Naive B cell (primary cell): ENCODE measurements around the gene HSPA1A. TPM values are rescaled to one million over a fixed set of nuclear protein-coding genes. Genes with fewer than 3 reads are reported as not detected.
"Not testable (repeated sequence)": the region's sequence is repeated elsewhere in the genome, so short reads cannot be mapped to it uniquely, and the experiment has no call there.

Experiments used
- ATAC-seq, 2 donors: fragments of 150-1000 bp; cut with Tn5 transposase; 2 replicates each; pipeline ENCODE4 v1.10.0; 2021; ENCODE audit warnings: low read depth in 2 of 2, mild to moderate bottlenecking in 2 of 2, moderate library complexity in 2 of 2
- DNase-seq: peaks from one replicate; pipeline ENCODE4 v3.0.0; 2022
- H3K27ac Mint-ChIP-seq, 6 donors: one replicate each; pipeline ENCODE4 v1.8.0; 2020 to 2022; ENCODE audit warnings: mild to moderate bottlenecking in 6 of 6, mixed read lengths in 6 of 6, moderate library complexity in 5 of 6, inconsistent platforms in 2 of 6
- H3K27me3 Mint-ChIP-seq, 3 donors: one replicate each; pipeline ENCODE4 v1.8.0; 2021 to 2022; ENCODE audit warnings: mixed read lengths in 3 of 3, mild to moderate bottlenecking in 1 of 3
- H3K36me3 Mint-ChIP-seq, 2 donors: one replicate each; pipeline ENCODE4 v1.8.0; 2020 to 2022; ENCODE audit warnings: mixed read lengths in 2 of 2, inconsistent platforms in 1 of 2, mild to moderate bottlenecking in 1 of 2
- H3K4me1 Mint-ChIP-seq, 3 donors: one replicate each; pipeline ENCODE4 v1.8.0; 2020 to 2022; ENCODE audit warnings: mixed read lengths in 3 of 3, inconsistent platforms in 1 of 3, mild to moderate bottlenecking in 1 of 3, moderate library complexity in 1 of 3
- H3K4me3 Mint-ChIP-seq, 8 donors: one replicate each; pipeline ENCODE4 v1.8.0; 2020 to 2022; ENCODE audit warnings: mild to moderate bottlenecking in 8 of 8, mixed read lengths in 8 of 8, moderate library complexity in 8 of 8, inconsistent platforms in 2 of 8
- H3K9me3 Mint-ChIP-seq, 7 donors: one replicate each; pipeline ENCODE4 v1.8.0; 2020 to 2022; ENCODE audit warnings: mixed read lengths in 7 of 7, mild to moderate bottlenecking in 5 of 7, inconsistent platforms in 2 of 7, moderate library complexity in 1 of 7
- polyA plus RNA-seq, 6 donors: library from polyadenylated mRNA; unstranded; fragments of 300-500 nt; fragmentation: Illumina TruSeq; gene quantifications; one replicate each; pipeline ENCODE4 v1.2.3, GENCODE V29; 2021; ENCODE audit warnings: low read depth in 6 of 6

Gene HSPA1A
- polyA plus RNA-seq, 6 donors from 2014 or later = 0.23 to 12.1 (median 7.9) TPM

DNA sequence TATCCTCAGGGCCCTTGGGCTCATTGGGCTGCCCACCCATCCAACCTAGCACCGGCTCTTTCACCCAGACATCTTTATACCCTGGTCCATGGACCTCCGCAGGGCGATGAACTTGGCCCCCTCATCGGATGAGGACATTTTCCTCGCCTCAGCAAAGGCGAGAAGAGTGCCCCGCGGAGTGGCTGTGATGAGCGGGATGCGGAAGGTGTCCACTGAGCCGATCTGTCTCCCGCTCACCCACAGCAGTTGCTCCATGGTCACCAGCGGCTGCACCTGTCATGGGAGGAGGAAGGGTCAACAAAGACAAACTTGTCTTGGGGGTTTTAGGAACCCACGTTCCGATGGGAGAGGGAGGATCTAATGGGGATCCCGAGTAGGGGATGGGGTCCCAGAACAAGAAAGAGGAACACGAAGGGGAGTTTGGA is 46.6 kb downstream of the HSPA1A start:
- Mint-ChIP-seq H3K4me1 (peaks cover 17 to 40% (median 18%) of the 10 kb centered on the region in 3 donors), H3K36me3 (no peaks in the 10 kb centered on the region), H3K27ac (peak overlapping the region; percentile 80 to 98 (median 97)), H3K4me3 (peak overlapping the region; percentile 86 to 97 (median 96)), H3K27me3 (no peaks in the 10 kb centered on the region), H3K9me3 (no peaks in the 10 kb centered on the region)
- no peak for ATAC-seq
- DNase-seq = no peak

GRCh38 chr6:31862344-31863235 is 47.2 kb downstream of the HSPA1A start, which contains the start of gene NEU1:
Gene NEU1 (minus strand): TSS chr6:31862821. CDS start chr6:31862776, 45 bp downstream.
- no peaks in the 10 kb centered on the region for H3K9me3 Mint-ChIP-seq
- H3K27ac Mint-ChIP-seq = peak within 1 kb of the TSS; percentile 96 to 98 (median 98)
- H3K27me3 Mint-ChIP-seq = no peaks in the 10 kb centered on the region
- no peaks in the 10 kb centered on the region for H3K36me3 Mint-ChIP-seq
- H3K4me1 Mint-ChIP-seq = peaks cover 17 to 40% (median 18%) of the 10 kb centered on the region in 3 donors
- ATAC-seq = peak; percentile 93
- DNase-seq = peak; percentile 98
- peak within 1 kb of the TSS; percentile 86 to 97 (median 96) for H3K4me3 Mint-ChIP-seq

- Mint-ChIP-seq H3K27ac (peak overlapping the region; percentile 96 to 98 (median 98)), H3K4me1 (peaks cover 17 to 40% (median 18%) of the 10 kb centered on the region in 3 donors), H3K4me3 (peak overlapping the region; percentile 86 to 97 (median 96))
- DNase-seq, H3K36me3 Mint-ChIP-seq, H3K9me3 Mint-ChIP-seq, ATAC-seq, H3K27me3 Mint-ChIP-seq: not testable (repeated sequence)
Observed at GRCh38 chr6:31864123-31864562, 48.8 kb downstream of the HSPA1A start.

DNA sequence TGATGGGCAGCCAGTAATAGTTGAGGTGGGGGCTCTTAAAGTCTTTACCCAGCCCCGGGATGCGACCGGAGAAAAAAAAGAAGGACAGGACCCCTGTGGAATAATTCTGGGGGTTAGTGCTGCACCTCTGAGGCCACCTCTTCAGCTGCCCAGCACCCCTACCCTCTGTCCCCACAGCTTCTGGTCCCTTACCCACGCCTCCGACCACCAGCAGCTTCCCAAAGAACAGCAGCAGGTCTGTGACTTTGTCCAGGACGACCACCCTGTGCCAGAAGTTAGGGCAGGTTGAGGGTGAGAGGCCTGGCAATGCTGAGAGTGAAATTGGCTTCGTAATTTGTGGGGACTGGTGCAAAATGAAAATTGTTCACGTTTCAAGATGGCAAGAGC is 49.5 kb downstream of the HSPA1A start:
- Mint-ChIP-seq H3K36me3 (no peaks in the 10 kb centered on the region), H3K4me1 (peaks cover 17 to 40% (median 18%) of the 10 kb centered on the region in 3 donors), H3K27ac (peak overlapping the region in 2 of 6 donors; percentile 98), H3K4me3 (peak overlapping the region in 2 of 8 donors; percentile 86 to 97), H3K27me3 (no peaks in the 10 kb centered on the region), H3K9me3 (no peaks in the 10 kb centered on the region)
- ATAC-seq (no peak), DNase-seq (no peak)

DNA sequence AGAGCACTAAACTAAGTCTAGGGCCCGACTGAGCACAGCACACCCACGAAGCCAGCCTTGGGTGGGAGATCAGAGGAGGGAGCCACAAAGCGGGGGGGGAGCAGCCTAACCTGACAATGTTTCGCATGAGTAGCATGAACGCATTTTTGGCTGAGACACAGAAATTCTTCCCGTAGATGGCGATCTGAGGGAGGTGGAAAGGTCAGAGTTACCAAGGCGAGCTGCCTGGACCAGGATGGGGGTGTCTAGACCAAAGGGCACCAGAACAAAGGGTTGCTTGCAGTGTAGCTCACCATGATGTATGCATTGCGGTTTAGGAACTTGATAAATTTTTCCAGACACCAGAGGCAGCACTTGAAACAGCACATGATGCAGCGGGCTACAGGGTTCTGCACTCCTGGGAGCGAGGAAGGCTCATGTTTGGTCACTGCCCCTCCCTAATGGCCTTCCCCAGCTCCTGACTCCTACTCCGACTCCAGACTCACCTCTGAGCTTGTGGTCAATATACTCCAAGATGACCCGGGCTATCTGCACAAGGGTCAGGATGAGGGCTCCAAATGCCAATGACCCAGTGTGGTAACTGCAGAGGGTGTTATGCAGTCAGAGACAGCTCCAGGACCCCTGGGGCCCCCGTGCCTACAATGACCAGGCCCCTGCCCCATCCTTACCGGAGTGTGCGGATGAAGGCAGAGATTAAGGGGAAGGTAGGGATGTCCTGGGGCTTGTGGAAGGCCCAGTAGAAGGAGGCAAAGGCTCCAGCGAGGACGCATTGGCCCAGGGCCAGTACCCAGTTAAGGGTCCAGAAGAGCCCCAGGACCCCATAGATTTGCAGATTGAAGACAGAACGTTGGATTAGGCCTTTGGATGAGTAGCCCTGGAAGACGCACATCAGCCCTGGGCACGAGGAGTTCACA is 50.1 kb downstream of the HSPA1A start:
- Mint-ChIP-seq H3K27me3 (no peaks in the 10 kb centered on the region), H3K27ac (no peak overlapping the region), H3K36me3 (no peaks in the 10 kb centered on the region), H3K4me1 (peaks cover 17 to 36% (median 18%) of the 10 kb centered on the region in 3 donors), H3K9me3 (no peaks in the 10 kb centered on the region), H3K4me3 (peak overlapping the region in 1 of 8 donors; percentile 30)
- ATAC-seq (no peak), DNase-seq (no peak)

Other genes with a start within 250 kb of the HSPA1A start
- 10 to 100 TPM in 5 of 6 donors, 1 to 10 TPM in 1; 6.6 to 26.0 (median 19.4) TPM for gene LTA, start 243.3 kb upstream of the HSPA1A start, polyA plus RNA-seq
- gene TNF, start 240.0 kb upstream of the HSPA1A start, polyA plus RNA-seq = 1 to 10 TPM; 1.1 to 5.2 (median 2.6) TPM
- gene LTB, start 233.1 kb upstream of the HSPA1A start, polyA plus RNA-seq = 1,000 to 10,000 TPM; 1,940 to 3,141 (median 2,206) TPM
- 10 to 100 TPM; 28.2 to 78.2 (median 35.2) TPM for gene LST1, start 229.3 kb upstream of the HSPA1A start, polyA plus RNA-seq
- gene NCR3, start 222.5 kb upstream of the HSPA1A start, polyA plus RNA-seq = 100 to 1,000 TPM in 5 of 6 donors, 10 to 100 TPM in 1; 84.4 to 158 (median 108) TPM
- gene AIF1, start 200.3 kb upstream of the HSPA1A start, polyA plus RNA-seq = 10 to 100 TPM in 1 of 6 donors, 1 to 10 TPM in 4, under 1 TPM in 1; 0.50 to 14.4 (median 3.5) TPM
- gene PRRC2A, start 194.8 kb upstream of the HSPA1A start, polyA plus RNA-seq = 10 to 100 TPM in 1 of 6 donors, 1 to 10 TPM in 4, under 1 TPM in 1; 0.70 to 11.3 (median 6.3) TPM
- gene BAG6, start 162.9 kb upstream of the HSPA1A start, polyA plus RNA-seq = 10 to 100 TPM; 20.1 to 27.0 (median 24.2) TPM
- gene APOM, start 159.6 kb upstream of the HSPA1A start, polyA plus RNA-seq = 10 to 100 TPM in 4 of 6 donors, 1 to 10 TPM in 2; 7.6 to 19.6 (median 13.7) TPM
- 10 to 100 TPM; 16.8 to 39.9 (median 28.4) TPM for gene C6orf47, start 154.8 kb upstream of the HSPA1A start, polyA plus RNA-seq
- gene GPANK1, start 150.5 kb upstream of the HSPA1A start, polyA plus RNA-seq = 10 to 100 TPM; 18.5 to 27.8 (median 23.5) TPM
- 100 to 1,000 TPM; 279 to 299 (median 286) TPM for gene CSNK2B, start 149.5 kb upstream of the HSPA1A start, polyA plus RNA-seq
- gene LY6G5B, start 145.6 kb upstream of the HSPA1A start, polyA plus RNA-seq = under 1 TPM in 3 of 6 donors, not detected in 3; 0.23 to 0.87 (median 0.50) TPM
- 1 to 10 TPM in 1 of 6 donors, under 1 TPM in 3, not detected in 2; 0.48 to 1.6 (median 0.92) TPM for gene LY6G5C, start 134.5 kb upstream of the HSPA1A start, polyA plus RNA-seq
- gene ABHD16A, start 112.2 kb upstream of the HSPA1A start, polyA plus RNA-seq = 10 to 100 TPM; 27.3 to 45.3 (median 33.4) TPM
- 1 to 10 TPM in 1 of 6 donors, under 1 TPM in 2, not detected in 3; 0.60 to 1.8 (median 0.75) TPM for gene LY6G6F, start 108.7 kb upstream of the HSPA1A start, polyA plus RNA-seq
- gene LY6G6D, start 100.2 kb upstream of the HSPA1A start, polyA plus RNA-seq = not detected
- gene LY6G6C, start 93.8 kb upstream of the HSPA1A start, polyA plus RNA-seq = not detected
- 1 to 10 TPM in 5 of 6 donors, not detected in 1; 3.0 to 5.1 (median 3.7) TPM for gene MPIG6B, start 92.2 kb upstream of the HSPA1A start, polyA plus RNA-seq
- 10 to 100 TPM; 57.1 to 87.6 (median 82.1) TPM for gene DDAH2, start 86.2 kb upstream of the HSPA1A start, polyA plus RNA-seq
- 100 to 1,000 TPM; 536 to 743 (median 628) TPM for gene CLIC1, start 79.0 kb upstream of the HSPA1A start, polyA plus RNA-seq
- 1 to 10 TPM in 5 of 6 donors, not detected in 1; 1.9 to 9.3 (median 2.6) TPM for gene MSH5, start 75.5 kb upstream of the HSPA1A start, polyA plus RNA-seq
- gene SAPCD1, start 52.9 kb upstream of the HSPA1A start, polyA plus RNA-seq = under 1 TPM in 1 of 6 donors, not detected in 5; 0.96 TPM
- gene VWA7, start 38.2 kb upstream of the HSPA1A start, polyA plus RNA-seq = under 1 TPM in 2 of 6 donors, not detected in 4; 0.13 to 0.29 TPM
- gene VARS1, start 19.8 kb upstream of the HSPA1A start, polyA plus RNA-seq = 10 to 100 TPM; 42.2 to 70.6 (median 50.3) TPM
- 100 to 1,000 TPM in 1 of 6 donors, 10 to 100 TPM in 5; 75.4 to 107 (median 92.4) TPM for gene LSM2, start 8.6 kb upstream of the HSPA1A start, polyA plus RNA-seq
- gene HSPA1L, start 260 bp upstream of the HSPA1A start, polyA plus RNA-seq = 1 to 10 TPM in 1 of 6 donors, under 1 TPM in 4, not detected in 1; 0.45 to 1.4 (median 0.71) TPM
- gene HSPA1B, start 12.2 kb downstream of the HSPA1A start, polyA plus RNA-seq = 1 to 10 TPM; 1.1 to 2.8 (median 1.8) TPM
- gene NEU1, start 47.3 kb downstream of the HSPA1A start, polyA plus RNA-seq = 10 to 100 TPM; 10.9 to 19.5 (median 18.2) TPM
- gene SLC44A4, start 63.5 kb downstream of the HSPA1A start, polyA plus RNA-seq = not detected
- gene EHMT2, start 82.2 kb downstream of the HSPA1A start, polyA plus RNA-seq = 10 to 100 TPM; 29.9 to 50.7 (median 35.9) TPM
- gene ZBTB12, start 86.5 kb downstream of the HSPA1A start, polyA plus RNA-seq = under 1 TPM in 1 of 6 donors, not detected in 5; 0.20 TPM
- under 1 TPM in 1 of 6 donors, not detected in 5; 0.31 TPM for gene C2, start 112.2 kb downstream of the HSPA1A start, polyA plus RNA-seq
- gene CFB, start 130.6 kb downstream of the HSPA1A start, polyA plus RNA-seq = 1 to 10 TPM in 3 of 6 donors, under 1 TPM in 1, not detected in 2; 0.68 to 1.6 (median 1.1) TPM
- gene NELFE, start 143.4 kb downstream of the HSPA1A start, polyA plus RNA-seq = 100 to 1,000 TPM in 1 of 6 donors, 10 to 100 TPM in 5; 59.1 to 104 (median 65.3) TPM
- 10 to 100 TPM; 10.7 to 21.0 (median 18.1) TPM for gene SKIC2, start 143.6 kb downstream of the HSPA1A start, polyA plus RNA-seq
- 10 to 100 TPM; 15.5 to 24.0 (median 20.5) TPM for gene DXO, start 156.6 kb downstream of the HSPA1A start, polyA plus RNA-seq
- gene C4A, start 166.5 kb downstream of the HSPA1A start, polyA plus RNA-seq = under 1 TPM in 3 of 6 donors, not detected in 3; 0.27 to 0.54 (median 0.29) TPM
- gene C4B, start 199.3 kb downstream of the HSPA1A start, polyA plus RNA-seq = 1 to 10 TPM in 1 of 6 donors, under 1 TPM in 1, not detected in 4; 0.60 to 1.0 TPM
- not detected for gene CYP21A2, start 222.9 kb downstream of the HSPA1A start, polyA plus RNA-seq